Large intestine (tissue), 3 donors: Measurements from ENCODE around the gene BCL6B. TPM values are rescaled to one million over a fixed set of nuclear protein-coding genes. Genes with fewer than 3 reads are reported as not detected.
A peak's percentile ranks its signal among the peaks of the same experiment; 100 is the strongest.

Experiments
- DNase-seq, 2 donors: peaks; one replicate each; pipeline versions ENCODE4 v3.0.0 to v3.0.0-alpha.2; 2013
- H3K27ac ChIP-seq: one replicate; pipeline ENCODE4 v1.5.1; 2013; ENCODE audit warnings: low read length
- H3K27me3 ChIP-seq: 2 replicates; pipeline ENCODE4 v1.6.1; 2013; ENCODE audit warnings: low read length; ENCODE audit not compliant: control insufficient read depth, insufficient read depth
- H3K36me3 ChIP-seq: 2 replicates; pipeline ENCODE4 v1.6.1; 2013; ENCODE audit warnings: low read length; ENCODE audit not compliant: control insufficient read depth, insufficient read depth
- H3K4me1 ChIP-seq: one replicate; pipeline ENCODE4 v1.6.1; 2013; ENCODE audit warnings: low read length; ENCODE audit not compliant: control insufficient read depth, insufficient read depth
- H3K4me3 ChIP-seq: one replicate; pipeline ENCODE4 v1.5.1; 2013; ENCODE audit warnings: low read length
- H3K9me3 ChIP-seq: one replicate; pipeline ENCODE4 v1.6.1; 2013; ENCODE audit warnings: mild to moderate bottlenecking, low read depth, low read length, moderate library complexity; ENCODE audit not compliant: control insufficient read depth
- WGBS: methylation state at CpG from one replicate; pipeline ENCODE4 v1.1.5; 2013; ENCODE audit warnings: low lambda C conversion rate; ENCODE audit not compliant: insufficient coverage; 5-methylcytosine and 5-hydroxymethylcytosine counted together
- polyA plus RNA-seq: library from polyadenylated mRNA; unstranded; fragments of 120-200 nt; gene quantifications from one replicate; pipeline ENCODE4 v1.2.1, GENCODE V29; 2013

BCL6B gene
- polyA plus RNA-seq, 1 donor: 7.2 TPM

DNA sequence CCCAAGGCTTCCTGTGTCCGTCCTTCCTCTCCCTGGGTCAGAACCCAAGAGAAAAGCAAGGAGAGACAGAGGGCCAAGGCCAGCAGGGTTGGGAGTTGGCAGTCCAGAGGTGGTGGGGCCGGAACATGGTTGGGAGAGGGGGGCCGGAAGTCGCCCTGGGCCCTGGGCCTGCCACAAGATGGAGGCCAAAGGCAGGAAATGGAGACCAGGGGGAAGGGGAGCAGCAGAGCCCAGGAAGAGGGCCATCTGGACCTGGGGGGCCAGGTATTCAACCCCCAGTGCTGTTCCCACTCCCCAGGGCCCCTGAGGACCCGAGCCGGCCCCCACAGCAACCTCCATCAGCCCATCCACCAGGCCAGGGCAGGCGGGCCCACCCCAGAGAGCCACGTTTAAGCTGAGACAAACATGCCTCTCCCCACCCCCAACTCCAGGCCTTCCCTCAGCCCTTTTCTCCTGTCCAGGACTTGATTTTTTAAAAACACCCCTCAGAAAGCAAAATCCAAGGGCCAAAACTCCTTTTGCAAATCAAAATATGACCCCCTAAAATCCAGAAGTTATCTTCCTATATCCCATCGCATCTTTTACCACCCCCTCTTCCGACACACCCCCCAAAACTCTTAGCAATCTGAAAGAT lies 4.4 kb upstream of the BCL6B start:
- peaks cover 29% of the 10 kb centered on the region for H3K4me1 ChIP-seq
- DNase-seq: no peak

DNA sequence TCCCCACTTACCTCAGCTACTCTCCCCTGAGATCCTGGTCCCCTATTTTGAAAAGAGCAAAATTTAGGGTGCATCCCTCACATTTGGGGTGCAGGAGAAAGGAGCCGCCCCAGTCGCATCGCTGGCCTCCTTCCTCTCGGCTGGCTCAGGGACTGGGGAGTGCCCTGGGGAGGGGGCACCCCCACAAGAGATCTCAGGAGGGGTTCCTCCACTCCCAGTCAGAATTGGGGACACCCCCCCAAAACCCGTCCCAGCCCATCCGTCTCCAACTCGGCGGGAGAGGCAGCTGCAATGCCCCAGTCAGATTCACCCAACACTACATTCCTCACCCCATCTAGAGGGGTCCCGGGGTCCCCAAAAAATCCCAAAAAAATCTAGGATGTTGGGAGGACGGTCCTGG lies 3.5 kb upstream of the BCL6B start:
- H3K4me1 ChIP-seq: peaks cover 22% of the 10 kb centered on the region
- DNase-seq: no peak
- peaks cover 41% of the 10 kb centered on the region for H3K27me3 ChIP-seq
- no peak overlapping the region for H3K27ac ChIP-seq
- 20% methylated on average over 1 of the region's 10 CpGs for WGBS
- peaks cover 12% of the 10 kb centered on the region for H3K36me3 ChIP-seq
- no peak overlapping the region for H3K4me3 ChIP-seq
- peaks cover 6% of the 10 kb centered on the region for H3K9me3 ChIP-seq

More for the DNA sequence above, 4.4 kb upstream of the BCL6B start:
- Histone ChIP-seq H3K36me3 (peaks cover 12% of the 10 kb centered on the region), H3K27me3 (peaks cover 33% of the 10 kb centered on the region), H3K4me3 (no peak overlapping the region), H3K9me3 (no peaks in the 10 kb centered on the region), H3K27ac (no peak overlapping the region)
- WGBS: no CpG with 5 or more reads among the region's 10 CpGs

DNA sequence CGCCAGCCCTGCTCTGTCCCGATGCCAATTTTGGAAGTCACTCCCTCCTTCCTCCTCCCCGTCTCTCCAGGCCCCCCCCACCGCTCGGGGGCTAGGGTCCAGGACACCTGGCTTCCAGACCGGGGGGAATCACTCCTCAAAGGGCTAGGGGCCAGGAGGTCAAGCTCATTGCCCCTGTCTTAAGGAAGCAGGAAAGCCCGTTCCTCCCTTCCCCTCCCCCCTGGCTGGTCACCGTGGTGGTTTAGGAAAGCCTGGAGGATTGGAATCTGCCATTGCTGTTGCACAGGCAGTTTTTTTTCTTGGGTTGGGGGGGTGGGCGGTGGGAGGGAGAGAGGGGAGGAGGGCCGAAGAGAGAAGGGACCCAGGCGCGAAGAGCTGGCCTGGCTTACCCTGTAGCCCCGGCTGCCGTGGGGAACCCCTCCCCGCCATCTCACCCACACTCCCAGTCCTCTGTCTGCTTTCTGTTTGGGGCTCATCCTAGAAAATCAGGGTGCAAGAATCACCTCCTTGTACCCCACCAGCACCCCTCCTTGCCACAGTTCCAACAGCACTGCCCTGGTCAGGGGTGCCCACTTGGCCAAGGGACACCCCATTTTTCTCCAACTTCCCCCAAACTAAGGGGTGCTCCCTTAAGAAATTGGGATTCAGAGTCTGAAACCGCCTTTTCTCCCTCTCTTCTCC lies 2.9 kb upstream of the BCL6B start:
- WGBS: 100% methylated on average over 1 of the region's 16 CpGs
- peak in 1 of 2 donors; percentile 43 for DNase-seq
- Histone ChIP-seq H3K4me1 (peaks cover 22% of the 10 kb centered on the region), H3K27ac (no peak overlapping the region), H3K4me3 (peak overlapping the region; percentile 32), H3K9me3 (peaks cover 6% of the 10 kb centered on the region), H3K27me3 (peaks cover 41% of the 10 kb centered on the region), H3K36me3 (peaks cover 12% of the 10 kb centered on the region)

DNA sequence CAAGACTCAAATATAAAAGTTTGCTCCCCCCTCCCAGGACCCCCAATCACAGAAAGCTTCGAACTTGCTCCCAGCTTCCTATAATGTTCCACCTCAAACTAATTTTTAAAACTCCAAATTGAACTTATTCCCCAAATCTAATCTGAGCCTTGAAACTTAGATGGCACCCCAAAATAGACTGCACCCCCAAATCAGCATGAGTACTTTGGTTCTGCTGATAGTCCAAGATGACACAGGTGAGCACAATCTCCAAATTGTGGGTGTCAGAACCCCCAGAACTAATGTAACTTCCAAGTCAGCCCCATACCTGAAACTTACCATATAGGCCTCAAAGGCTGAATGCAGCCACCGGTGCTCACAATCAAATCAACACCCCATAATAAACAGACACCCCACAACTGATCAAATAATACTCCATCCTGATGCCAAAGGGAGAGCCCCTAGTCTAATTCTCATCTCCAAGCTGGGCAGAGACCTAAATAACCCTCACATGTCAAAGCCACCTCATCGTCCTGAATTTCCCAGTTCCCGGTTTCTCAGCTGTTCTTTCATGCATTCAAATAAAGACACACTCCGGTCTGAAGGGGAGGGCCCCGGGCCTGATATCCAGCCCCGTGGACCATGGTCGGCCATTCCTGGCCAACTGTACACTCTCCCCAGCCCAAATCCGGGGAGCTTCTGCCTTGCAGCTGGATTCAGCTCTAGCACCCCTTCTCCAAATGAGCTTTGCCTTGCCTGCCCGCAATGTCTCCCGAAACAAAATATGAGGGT lies 1.8 kb upstream of the BCL6B start:
- peaks cover 17% of the 10 kb centered on the region for H3K4me1 ChIP-seq
- no peak for DNase-seq
- H3K27me3 ChIP-seq: peaks cover 41% of the 10 kb centered on the region
- peak overlapping the region; percentile 57 for H3K27ac ChIP-seq
- no peak overlapping the region for H3K4me3 ChIP-seq
- WGBS: no CpG with 5 or more reads among the region's 11 CpGs
- peaks cover 6% of the 10 kb centered on the region for H3K9me3 ChIP-seq
- H3K36me3 ChIP-seq: peaks cover 12% of the 10 kb centered on the region

DNA sequence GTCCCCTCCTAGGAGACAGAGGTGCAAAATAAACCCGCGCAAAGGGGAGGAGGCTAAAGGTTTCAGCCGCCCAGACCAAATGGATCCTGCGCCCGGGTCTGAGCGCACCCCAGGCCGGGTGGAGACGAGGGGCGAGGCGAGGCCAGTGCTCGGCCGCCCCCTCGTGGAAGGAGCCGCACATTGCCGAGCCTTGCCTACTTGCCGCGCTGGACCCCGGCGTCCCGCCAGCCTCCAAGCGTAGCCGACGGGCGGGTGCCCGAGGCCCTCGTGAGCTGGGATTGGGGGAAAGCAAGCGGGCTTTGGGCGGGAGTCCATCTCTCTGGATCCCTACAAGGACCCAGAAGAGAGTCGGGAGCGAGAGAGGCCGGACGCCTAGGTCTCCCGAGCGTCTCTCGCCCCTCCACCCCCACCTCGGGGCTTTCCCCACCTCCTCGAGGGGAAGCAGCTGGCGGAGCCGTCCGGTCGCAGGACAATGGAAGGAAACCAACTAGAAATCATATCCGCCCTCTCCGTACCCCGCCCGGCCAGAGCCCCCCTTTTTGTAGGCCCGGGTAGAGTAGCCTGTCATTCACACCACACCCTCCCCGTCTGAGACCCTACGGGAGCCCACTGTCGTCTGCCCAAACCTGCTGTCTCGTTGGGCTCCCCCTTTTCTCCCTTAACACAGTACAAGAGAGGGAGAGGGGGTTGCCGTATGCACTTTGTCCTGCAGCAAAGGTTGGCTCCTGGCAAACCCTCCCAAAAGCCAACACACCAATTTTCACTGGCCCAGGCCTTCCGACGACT lies 664 bp upstream of the BCL6B start:
- H3K36me3 ChIP-seq: peaks cover 4% of the 10 kb centered on the region
- H3K9me3 ChIP-seq: peaks cover 6% of the 10 kb centered on the region
- no CpG with 5 or more reads among the region's 53 CpGs for WGBS
- peaks cover 41% of the 10 kb centered on the region for H3K27me3 ChIP-seq
- peaks cover 17% of the 10 kb centered on the region for H3K4me1 ChIP-seq
- peak in 1 of 2 donors; percentile 62 for DNase-seq
- peak overlapping the region; percentile 23 for H3K4me3 ChIP-seq
- peak overlapping the region; percentile 57 for H3K27ac ChIP-seq

DNA sequence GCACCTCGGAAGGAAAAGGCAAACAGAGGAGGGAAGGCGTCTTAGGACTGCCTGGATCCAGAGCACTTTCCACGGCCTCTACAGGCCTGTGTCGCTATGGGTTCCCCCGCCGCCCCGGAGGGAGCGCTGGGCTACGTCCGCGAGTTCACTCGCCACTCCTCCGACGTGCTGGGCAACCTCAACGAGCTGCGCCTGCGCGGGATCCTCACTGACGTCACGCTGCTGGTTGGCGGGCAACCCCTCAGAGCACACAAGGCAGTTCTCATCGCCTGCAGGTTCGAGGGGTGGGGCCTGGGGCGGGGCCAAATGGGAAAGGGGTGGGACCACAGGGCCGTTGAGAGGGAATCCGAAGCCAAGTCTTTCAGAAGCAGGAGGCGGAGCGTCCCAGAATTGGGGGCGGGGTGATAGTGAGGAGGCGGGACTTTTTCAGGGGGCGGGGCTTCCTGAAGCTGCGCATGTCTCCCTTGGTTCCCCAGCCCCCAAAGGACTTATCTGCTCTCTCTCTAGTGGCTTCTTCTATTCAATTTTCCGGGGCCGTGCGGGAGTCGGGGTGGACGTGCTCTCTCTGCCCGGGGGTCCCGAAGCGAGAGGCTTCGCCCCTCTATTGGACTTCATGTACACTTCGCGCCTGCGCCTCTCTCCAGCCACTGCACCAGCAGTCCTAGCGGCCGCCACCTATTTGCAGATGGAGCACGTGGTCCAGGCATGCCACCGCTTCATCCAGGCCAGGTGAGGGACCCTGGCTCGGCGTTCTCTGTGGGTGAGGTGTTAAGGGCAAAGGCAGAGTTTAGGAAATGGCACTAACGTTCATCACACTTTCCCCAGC lies 939 bp downstream of the BCL6B start:
- Histone ChIP-seq H3K4me1 (peaks cover 17% of the 10 kb centered on the region), H3K27me3 (peaks cover 41% of the 10 kb centered on the region), H3K4me3 (peak overlapping the region; percentile 42), H3K27ac (peak overlapping the region; percentile 40), H3K36me3 (no peaks in the 10 kb centered on the region), H3K9me3 (peaks cover 6% of the 10 kb centered on the region)
- no CpG with 5 or more reads among the region's 51 CpGs for WGBS
- DNase-seq: peak; percentile 87 to 88

DNA sequence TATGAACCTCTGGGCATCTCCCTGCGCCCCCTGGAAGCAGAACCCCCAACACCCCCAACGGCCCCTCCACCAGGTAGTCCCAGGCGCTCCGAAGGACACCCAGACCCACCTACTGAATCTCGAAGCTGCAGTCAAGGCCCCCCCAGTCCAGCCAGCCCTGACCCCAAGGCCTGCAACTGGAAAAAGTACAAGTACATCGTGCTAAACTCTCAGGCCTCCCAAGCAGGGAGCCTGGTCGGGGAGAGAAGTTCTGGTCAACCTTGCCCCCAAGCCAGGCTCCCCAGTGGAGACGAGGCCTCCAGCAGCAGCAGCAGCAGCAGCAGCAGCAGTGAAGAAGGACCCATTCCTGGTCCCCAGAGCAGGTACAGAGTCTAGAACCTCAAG lies 1.5 kb downstream of the BCL6B start:
- Histone ChIP-seq H3K9me3 (peaks cover 6% of the 10 kb centered on the region), H3K27ac (no peak overlapping the region), H3K4me1 (peaks cover 17% of the 10 kb centered on the region), H3K4me3 (no peak overlapping the region), H3K27me3 (peaks cover 41% of the 10 kb centered on the region), H3K36me3 (no peaks in the 10 kb centered on the region)
- WGBS: no CpG with 5 or more reads among the region's 8 CpGs
- no peak for DNase-seq

DNA sequence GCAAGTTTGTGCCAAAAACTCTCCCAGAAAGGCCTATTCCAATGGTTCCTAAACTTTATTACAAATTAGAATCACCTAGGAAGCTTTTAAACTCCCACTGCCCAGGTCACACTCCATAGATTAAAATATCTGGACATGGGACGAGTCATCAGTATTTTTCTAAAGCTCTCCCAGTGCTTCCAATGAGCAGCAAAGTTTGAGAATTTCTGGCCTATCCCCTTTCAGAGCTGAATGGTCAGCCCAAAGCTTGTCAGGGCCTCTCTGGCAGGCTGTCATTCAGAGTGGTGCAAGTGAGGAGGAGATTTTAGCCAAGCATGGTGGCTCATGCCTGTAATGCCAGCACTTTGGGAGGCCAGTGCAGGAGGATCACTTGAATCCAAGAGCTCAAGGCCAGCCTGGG lies 2.4 kb downstream of the BCL6B start:
- no peak overlapping the region for H3K27ac ChIP-seq
- H3K36me3 ChIP-seq: no peaks in the 10 kb centered on the region
- H3K4me3 ChIP-seq: no peak overlapping the region
- no CpG with 5 or more reads among the region's 1 CpG for WGBS
- peaks cover 37% of the 10 kb centered on the region for H3K27me3 ChIP-seq
- peaks cover 17% of the 10 kb centered on the region for H3K4me1 ChIP-seq
- peaks cover 6% of the 10 kb centered on the region for H3K9me3 ChIP-seq
- DNase-seq: no peak

DNA sequence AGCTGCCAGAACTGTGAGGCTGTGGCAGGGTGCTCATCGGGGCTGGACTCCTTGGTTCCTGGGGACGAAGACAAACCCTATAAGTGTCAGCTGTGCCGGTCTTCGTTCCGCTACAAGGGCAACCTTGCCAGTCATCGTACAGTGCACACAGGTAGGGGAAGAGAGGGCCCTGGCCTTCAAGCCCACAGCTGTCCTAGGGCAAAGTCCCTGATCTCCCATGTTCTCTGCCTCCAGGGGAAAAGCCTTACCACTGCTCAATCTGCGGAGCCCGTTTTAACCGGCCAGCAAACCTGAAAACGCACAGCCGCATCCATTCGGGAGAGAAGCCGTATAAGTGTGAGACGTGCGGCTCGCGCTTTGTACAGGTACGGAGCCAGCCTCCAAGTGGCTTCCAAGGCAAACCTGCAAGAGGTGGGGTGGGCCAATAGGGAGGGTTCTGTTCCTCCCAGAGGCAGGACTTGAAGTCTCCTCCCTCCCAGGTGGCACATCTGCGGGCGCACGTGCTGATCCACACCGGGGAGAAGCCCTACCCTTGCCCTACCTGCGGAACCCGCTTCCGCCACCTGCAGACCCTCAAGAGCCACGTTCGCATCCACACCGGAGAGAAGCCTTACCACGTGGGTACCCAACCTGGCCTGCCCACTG lies 3.7 kb downstream of the BCL6B start:
- DNase-seq: no peak
- peaks cover 6% of the 10 kb centered on the region for H3K9me3 ChIP-seq
- H3K27ac ChIP-seq: no peak overlapping the region
- WGBS: 73% methylated on average over 3 of the region's 29 CpGs
- peaks cover 15% of the 10 kb centered on the region for H3K4me1 ChIP-seq
- H3K4me3 ChIP-seq: no peak overlapping the region
- no peaks in the 10 kb centered on the region for H3K36me3 ChIP-seq
- H3K27me3 ChIP-seq: peaks cover 26% of the 10 kb centered on the region
